Tibial nerve (tissue), 4 donors: ENCODE data around the gene AQP2. TPM values are rescaled to one million over a fixed set of nuclear protein-coding genes. Genes with fewer than 3 reads are reported as not detected.

ENCODE experiments used
- DNase-seq, 2 donors: peaks; one replicate each; pipeline ENCODE4 v3.0.0-alpha.2; 2019; ENCODE audit warnings: low spot score in 2 of 2
- H3K27ac ChIP-seq, 4 donors: fragments of 200-600 bp; sonication (generic) in 3 of 4; one replicate each; pipeline ENCODE4 v1.5.1; 2017 to 2019; ENCODE audit warnings: mild to moderate bottlenecking in 1 of 4
- H3K27me3 ChIP-seq, 2 donors: fragments of 200-600 bp; sonication (generic) in 1 of 2; one replicate each; pipeline versions ENCODE4 v1.5.1 to v1.6.0; 2017 to 2019
- H3K36me3 ChIP-seq, 3 donors: fragments of 200-600 bp; sonication (generic); one replicate each; pipeline ENCODE4 v1.5.1; 2018 to 2019
- H3K4me1 ChIP-seq, 4 donors: fragments of 200-600 bp; sonication (generic) in 3 of 4; one replicate each; pipeline ENCODE4 v1.5.1; 2017 to 2019
- H3K4me3 ChIP-seq, 4 donors: fragments of 200-600 bp; sonication (generic) in 3 of 4; one replicate each; pipeline ENCODE4 v1.5.1; 2017 to 2019; ENCODE audit warnings: mild to moderate bottlenecking in 1 of 4, moderate library complexity in 1 of 4
- H3K9me3 ChIP-seq, 4 donors: fragments of 200-600 bp; sonication (generic) in 3 of 4; one replicate each; pipeline ENCODE4 v1.5.1; 2017 to 2019
- EP300 ChIP-seq, 2 donors: sonication (generic); formaldehyde crosslinking; IDR thresholded peaks; one replicate each; pipeline ENCODE4 v1.6.1; 2017; ENCODE audit warnings: antibody characterized with exemption in 2 of 2, mild to moderate bottlenecking in 1 of 2
- POLR2A ChIP-seq, 2 donors: fragments of 450-650 bp; IDR thresholded peaks; one replicate each; pipeline ENCODE4 v1.6.1; 2017; ENCODE audit warnings: antibody characterized with exemption in 2 of 2, mild to moderate bottlenecking in 2 of 2, moderate library complexity in 2 of 2
- WGBS, 2 donors: methylation state at CpG; one replicate each; pipeline ENCODE4 v1.1.5; 2018; 5-methylcytosine and 5-hydroxymethylcytosine counted together
- total RNA-seq, 4 donors: library from RNA; depleted of rRNA; stranded (reverse); fragments of >200 nt; gene quantifications; one replicate each; pipeline ENCODE4 v1.1.0, GENCODE V29; 2016
- TF ChIP-seq, protein P1 (sequence below), 5 experiments: fragments of 200-600 bp in 3 of 5; fragments of 450-650 bp in 2 of 5; sonication (generic) in 3 of 5; IDR thresholded peaks; one replicate each; pipeline ENCODE4 v1.5.1; 2016 to 2019; ENCODE audit warnings: antibody characterized with exemption in 5 of 5, mild to moderate bottlenecking in 3 of 5, moderate library complexity in 2 of 5

The AQP2 gene
- total RNA-seq, 4 donors from 2014 or later: not detected

- no peaks in the 10 kb centered on the region for H3K4me1 ChIP-seq
- no peak overlapping the region for H3K27ac ChIP-seq
- peaks cover 0 to 18% (median 0%) of the 10 kb centered on the region in 3 donors for H3K36me3 ChIP-seq
- no peak overlapping the region for H3K4me3 ChIP-seq
- no peak for DNase-seq
- H3K9me3 ChIP-seq: no peaks in the 10 kb centered on the region
- no peaks in the 10 kb centered on the region for H3K27me3 ChIP-seq
- TF ChIP-seq, protein P1, sequence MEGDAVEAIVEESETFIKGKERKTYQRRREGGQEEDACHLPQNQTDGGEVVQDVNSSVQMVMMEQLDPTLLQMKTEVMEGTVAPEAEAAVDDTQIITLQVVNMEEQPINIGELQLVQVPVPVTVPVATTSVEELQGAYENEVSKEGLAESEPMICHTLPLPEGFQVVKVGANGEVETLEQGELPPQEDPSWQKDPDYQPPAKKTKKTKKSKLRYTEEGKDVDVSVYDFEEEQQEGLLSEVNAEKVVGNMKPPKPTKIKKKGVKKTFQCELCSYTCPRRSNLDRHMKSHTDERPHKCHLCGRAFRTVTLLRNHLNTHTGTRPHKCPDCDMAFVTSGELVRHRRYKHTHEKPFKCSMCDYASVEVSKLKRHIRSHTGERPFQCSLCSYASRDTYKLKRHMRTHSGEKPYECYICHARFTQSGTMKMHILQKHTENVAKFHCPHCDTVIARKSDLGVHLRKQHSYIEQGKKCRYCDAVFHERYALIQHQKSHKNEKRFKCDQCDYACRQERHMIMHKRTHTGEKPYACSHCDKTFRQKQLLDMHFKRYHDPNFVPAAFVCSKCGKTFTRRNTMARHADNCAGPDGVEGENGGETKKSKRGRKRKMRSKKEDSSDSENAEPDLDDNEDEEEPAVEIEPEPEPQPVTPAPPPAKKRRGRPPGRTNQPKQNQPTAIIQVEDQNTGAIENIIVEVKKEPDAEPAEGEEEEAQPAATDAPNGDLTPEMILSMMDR (IDR thresholded peaks at IDR 0.05): no peak
- TF ChIP-seq POLR2A (IDR thresholded peaks at IDR 0.05): no peak
- TF ChIP-seq EP300 (IDR thresholded peaks at IDR 0.05): no peak
Observed at GRCh38 chr12:50004696-50005095, 54.2 kb downstream of the AQP2 start.

- WGBS, 2 donors: 65 to 97% methylated on average over 3 of the region's 3 CpGs
- Histone ChIP-seq H3K9me3 (no peaks in the 10 kb centered on the region), H3K27ac (no peak overlapping the region), H3K4me3 (no peak overlapping the region), H3K27me3 (no peaks in the 10 kb centered on the region), H3K36me3 (peaks cover 0 to 14% (median 0%) of the 10 kb centered on the region in 3 donors), H3K4me1 (no peaks in the 10 kb centered on the region)
- TF ChIP-seq POLR2A (IDR thresholded peaks at IDR 0.05) (no peak), EP300 (IDR thresholded peaks at IDR 0.05) (no peak)
- TF ChIP-seq, protein P1 (IDR thresholded peaks at IDR 0.05): no peak
- no peak for DNase-seq
Observed at GRCh38 chr12:50005175-50005574, 54.6 kb downstream of the AQP2 start.

DNA sequence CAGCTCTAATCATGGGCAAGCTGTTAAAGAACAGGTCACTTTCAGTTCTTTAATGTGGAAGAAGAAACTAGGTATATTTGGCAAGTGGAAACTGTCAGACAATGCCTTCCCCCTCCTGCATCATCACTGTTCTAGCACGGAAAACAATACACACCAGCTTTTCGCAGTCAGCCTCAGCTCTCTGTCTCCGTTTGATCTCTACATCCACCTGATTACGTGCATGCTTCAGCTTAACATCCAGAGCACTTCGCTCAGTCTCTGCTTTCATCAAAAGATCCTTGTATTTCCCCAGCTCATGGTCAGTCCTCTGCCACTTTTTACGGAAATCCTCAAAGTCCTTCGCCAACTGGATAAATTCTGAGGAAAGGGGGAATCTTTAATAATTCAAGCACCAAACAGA is 55.7 kb downstream of the AQP2 start:
- Histone ChIP-seq H3K9me3 (no peaks in the 10 kb centered on the region), H3K4me1 (no peaks in the 10 kb centered on the region), H3K36me3 (peaks cover 0 to 3% (median 0%) of the 10 kb centered on the region in 3 donors), H3K4me3 (no peak overlapping the region), H3K27ac (no peak overlapping the region), H3K27me3 (no peaks in the 10 kb centered on the region)
- WGBS, 2 donors: 92 to 95% methylated on average over 7 of the region's 7 CpGs
- no peak for TF ChIP-seq EP300 (IDR thresholded peaks at IDR 0.05)
- no peak for TF ChIP-seq POLR2A (IDR thresholded peaks at IDR 0.05)
- TF ChIP-seq, protein P1 (IDR thresholded peaks at IDR 0.05): no peak
- no peak for DNase-seq

GRCh38 chr12:50006754-50007442 is 56.4 kb downstream of the AQP2 start:
- TF ChIP-seq POLR2A (IDR thresholded peaks at IDR 0.05): no peak
- TF ChIP-seq, protein P1 (IDR thresholded peaks at IDR 0.05): no peak
- no peak for TF ChIP-seq EP300 (IDR thresholded peaks at IDR 0.05)
- peaks cover 0 to under 1% (median 0%) of the 10 kb centered on the region in 3 donors for H3K36me3 ChIP-seq
- H3K4me3 ChIP-seq: no peak overlapping the region
- H3K4me1 ChIP-seq: no peaks in the 10 kb centered on the region
- 87 to 93% methylated on average over 1 of the region's 1 CpG for WGBS, 2 donors
- H3K27ac ChIP-seq: no peak overlapping the region
- H3K27me3 ChIP-seq: no peaks in the 10 kb centered on the region
- H3K9me3 ChIP-seq: no peaks in the 10 kb centered on the region
- DNase-seq: no peak

Other genes starting within 250 kb of the AQP2 start
- gene FMNL3, start 243.3 kb upstream of the AQP2 start, total RNA-seq: 10 to 100 TPM; 48.3 to 64.2 (median 58.9) TPM
- 100 to 1,000 TPM; 284 to 404 (median 325) TPM for gene TMBIM6, start 209.2 kb upstream of the AQP2 start, total RNA-seq
- gene NCKAP5L, start 122.3 kb upstream of the AQP2 start, total RNA-seq: 10 to 100 TPM; 36.1 to 70.2 (median 44.7) TPM
- 1 to 10 TPM; 1.2 to 4.2 (median 2.5) TPM for gene BCDIN3D, start 107.6 kb upstream of the AQP2 start, total RNA-seq
- gene FAIM2, start 46.8 kb upstream of the AQP2 start, total RNA-seq: 10 to 100 TPM in 3 of 4 donors, 1 to 10 TPM in 1; 6.9 to 68.6 (median 36.9) TPM
- gene AQP5, start 11.1 kb downstream of the AQP2 start, total RNA-seq: under 1 TPM in 1 of 4 donors, not detected in 3; 0.21 TPM
- gene AQP6, start 22.2 kb downstream of the AQP2 start, total RNA-seq: under 1 TPM in 2 of 4 donors, not detected in 2; 0.39 to 0.63 TPM
- 10 to 100 TPM in 2 of 4 donors, 1 to 10 TPM in 2; 6.3 to 15.1 (median 10.5) TPM for gene RACGAP1, start 74.8 kb downstream of the AQP2 start, total RNA-seq
- gene ASIC1, start 106.9 kb downstream of the AQP2 start, total RNA-seq: 1 to 10 TPM in 3 of 4 donors, not detected in 1; 1.8 to 4.2 (median 2.9) TPM
- gene SMARCD1, start 134.6 kb downstream of the AQP2 start, total RNA-seq: 10 to 100 TPM; 45.9 to 97.2 (median 65.3) TPM
- gene GPD1, start 153.3 kb downstream of the AQP2 start, total RNA-seq: 100 to 1,000 TPM; 188 to 829 (median 253) TPM
- gene COX14, start 161.5 kb downstream of the AQP2 start, total RNA-seq: 10 to 100 TPM; 35.8 to 91.5 (median 55.2) TPM
- gene CERS5, start 216.6 kb downstream of the AQP2 start, total RNA-seq: 10 to 100 TPM; 30.3 to 45.5 (median 40.5) TPM